IMR-90 (cell line): ENCODE measurements around the gene EVX1. TPM values are rescaled to one million over a fixed set of nuclear protein-coding genes. Genes with fewer than 3 reads are reported as not detected.

Experiments used
- ATAC-seq: fragments of 200-7000 bp; cut with Tn5 transposase; 2 replicates; pipeline ENCODE4 v1.9.1; 2020; ENCODE audit warnings: low read depth, mild to moderate bottlenecking, moderate library complexity
- BruUV-seq: library from RNA; stranded (reverse); fragments of 400-500 nt; replicated peaks from 2 replicates; lab custom pipeline; 2021; lab: Mats Ljungman, UMichigan
- CTCF ChIA-PET: fragments of 300-600 bp; formaldehyde crosslinking; extraction: SDS; loops from one replicate; lab custom pipeline; 2021; ENCODE audit warnings: antibody characterized with exemption; lab: Yijun Ruan, JAX
- POLR2A ChIA-PET: fragments of 300-600 bp; sonication (Branson Sonifier 250); formaldehyde crosslinking; loops from one replicate; lab custom pipeline; 2022; ENCODE audit warnings: antibody characterized with exemption; ENCODE audit not compliant: unreplicated experiment; lab: Charles Lee
- DNase-seq: peaks from one replicate; pipeline ENCODE4 v3.0.0; 2013
- H2AFZ ChIP-seq: replicated peaks from 2 replicates; pipeline ENCODE3; 2013; ENCODE audit warnings: low read length, mild to moderate bottlenecking; ENCODE audit not compliant: poor library complexity
- H2AK5ac ChIP-seq: 2 replicates; pipeline ENCODE4 v1.6.1; 2013; ENCODE audit warnings: low read depth, low read length, inconsistent platforms
- H2AK9ac ChIP-seq: replicated peaks from 2 replicates; pipeline ENCODE3; 2013; ENCODE audit warnings: mild to moderate bottlenecking, low read depth, low read length, moderate library complexity; ENCODE audit not compliant: poor library complexity
- H2BK120ac ChIP-seq: 2 replicates; pipeline ENCODE4 v1.6.1; 2013; ENCODE audit warnings: low read depth, low read length, inconsistent platforms
- H2BK15ac ChIP-seq: 3 replicates; pipeline ENCODE4 v1.6.1; 2013; ENCODE audit warnings: low read depth, low read length, inconsistent platforms
- H2BK20ac ChIP-seq: 2 replicates; pipeline ENCODE4 v1.6.1; 2013; ENCODE audit warnings: low read depth, mild to moderate bottlenecking, inconsistent platforms, low read length, moderate library complexity
- H2BK5ac ChIP-seq: 2 replicates; pipeline ENCODE4 v1.6.1; 2013; ENCODE audit warnings: mild to moderate bottlenecking, low read depth, low read length, inconsistent platforms; ENCODE audit not compliant: poor library complexity, severe bottlenecking
- H3K14ac ChIP-seq: replicated peaks from 2 replicates; pipeline ENCODE4 v1.6.1; 2013; ENCODE audit warnings: low read depth, low read length, inconsistent platforms
- H3K18ac ChIP-seq: 2 replicates; pipeline ENCODE4 v1.6.1; 2013; ENCODE audit warnings: low read depth, low read length, control low read depth
- H3K23ac ChIP-seq: 2 replicates; pipeline ENCODE4 v1.6.1; 2013; ENCODE audit warnings: low read depth, low read length, inconsistent platforms
- H3K27ac ChIP-seq: 2 replicates; pipeline ENCODE4 v1.5.1; 2013; ENCODE audit warnings: mild to moderate bottlenecking, control low read depth, low read length; ENCODE audit not compliant: insufficient read depth
- H3K27me3 ChIP-seq: 2 replicates; pipeline ENCODE4 v1.6.1; 2013; ENCODE audit warnings: low read length; ENCODE audit not compliant: control insufficient read depth, insufficient read depth
- H3K36me3 ChIP-seq: 2 replicates; pipeline ENCODE4 v1.6.1; 2013; ENCODE audit warnings: low read length, mixed read lengths; ENCODE audit not compliant: control insufficient read depth, insufficient read depth
- H3K4ac ChIP-seq: 2 replicates; pipeline ENCODE4 v1.6.1; 2013; ENCODE audit warnings: low read depth, low read length, inconsistent platforms
- H3K4me1 ChIP-seq: 2 replicates; pipeline ENCODE4 v1.6.1; 2013; ENCODE audit warnings: low read length, mixed read lengths; ENCODE audit not compliant: control insufficient read depth, insufficient read depth
- H3K4me2 ChIP-seq: 2 replicates; pipeline ENCODE4 v1.6.1; 2013; ENCODE audit warnings: low read depth, mild to moderate bottlenecking, control low read depth, low read length, moderate library complexity
- H3K4me3 ChIP-seq: 2 replicates; pipeline ENCODE4 v1.5.1; 2013; ENCODE audit warnings: low read depth, mild to moderate bottlenecking, control low read depth, low read length, moderate library complexity; ENCODE audit not compliant: insufficient read depth
- H3K56ac ChIP-seq: 2 replicates; pipeline ENCODE4 v1.6.1; 2013; ENCODE audit warnings: low read length, inconsistent platforms; ENCODE audit not compliant: insufficient read depth; ENCODE audit errors: extremely low read depth
- H3K79me1 ChIP-seq, 2 experiments: 2 replicates each; pipeline ENCODE4 v1.6.1; 2013; ENCODE audit warnings: low read length in 2 of 2, inconsistent platforms in 1 of 2, low read depth in 1 of 2
- H3K9ac ChIP-seq: 2 replicates; pipeline ENCODE4 v1.6.1; 2013; ENCODE audit warnings: low read depth, low read length, control low read depth
- H3K9me1 ChIP-seq: 2 replicates; pipeline ENCODE4 v1.6.1; 2013; ENCODE audit warnings: low read length, inconsistent platforms; ENCODE audit not compliant: insufficient read depth
- H3K9me3 ChIP-seq: 2 replicates; pipeline ENCODE4 v1.6.1; 2013; ENCODE audit warnings: low read length; ENCODE audit not compliant: control insufficient read depth, insufficient read depth
- H4K20me1 ChIP-seq: 2 replicates; pipeline ENCODE4 v1.6.1; 2013; ENCODE audit warnings: low read length, inconsistent platforms; ENCODE audit not compliant: insufficient read depth
- H4K5ac ChIP-seq: 2 replicates; pipeline ENCODE4 v1.6.1; 2013; ENCODE audit warnings: mild to moderate bottlenecking, low read depth, low read length, control low read depth
- H4K8ac ChIP-seq, 2 experiments: 2 replicates each; pipeline ENCODE4 v1.6.1; 2013; ENCODE audit warnings: low read depth in 2 of 2, low read length in 2 of 2, control low read depth in 1 of 2, inconsistent platforms in 1 of 2
- H4K91ac ChIP-seq: 2 replicates; pipeline ENCODE4 v1.6.1; 2013; ENCODE audit warnings: low read depth, low read length, inconsistent platforms; ENCODE audit not compliant: insufficient read depth
- BHLHE40 ChIP-seq: fragments of 150-350 bp; IDR thresholded peaks from 2 replicates; pipeline ENCODE4 v1.6.1; 2016; ENCODE audit warnings: mild to moderate bottlenecking, low read depth, low read length
- CEBPB ChIP-seq: IDR thresholded peaks from 2 replicates; pipeline ENCODE4 v1.6.1; 2012; ENCODE audit warnings: low read depth, low read length, improper control_type of control experiment
- CHD1 ChIP-seq: IDR thresholded peaks from 2 replicates; pipeline ENCODE4 v1.6.1; 2012; ENCODE audit warnings: low read depth, low read length, improper control_type of control experiment
- CTCF ChIP-seq: conservative IDR thresholded peaks from 2 replicates; pipeline ENCODE4 v1.5.1; 2012; ENCODE audit warnings: mild to moderate bottlenecking, low read depth, low read length, improper control_type of control experiment
- FOS ChIP-seq: fragments of 150-350 bp; IDR thresholded peaks from 2 replicates; pipeline ENCODE4 v1.6.1; 2016; ENCODE audit warnings: low read depth, low read length
- MAFK ChIP-seq: IDR thresholded peaks from 2 replicates; pipeline ENCODE4 v1.6.1; 2012; ENCODE audit warnings: low read depth, low read length, improper control_type of control experiment
- MAZ ChIP-seq: IDR thresholded peaks from 2 replicates; pipeline ENCODE4 v1.6.1; 2012; ENCODE audit warnings: low read depth, mild to moderate bottlenecking, low read length, improper control_type of control experiment, moderate library complexity, borderline replicate concordance
- MXI1 ChIP-seq: IDR thresholded peaks from 2 replicates; pipeline ENCODE4 v1.6.1; 2012; ENCODE audit warnings: low read depth, mild to moderate bottlenecking, low read length, moderate library complexity, borderline replicate concordance
- NFE2L2 ChIP-seq: fragments of 150-350 bp; IDR thresholded peaks from 2 replicates; pipeline ENCODE4 v1.6.1; 2016; ENCODE audit warnings: low read depth, mild to moderate bottlenecking, low read length
- POLR2A ChIP-seq: IDR thresholded peaks from 2 replicates; pipeline ENCODE4 v1.6.1; 2012; ENCODE audit warnings: mild to moderate bottlenecking, low read depth, low read length
- RAD21 ChIP-seq: IDR thresholded peaks from 2 replicates; pipeline ENCODE4 v1.6.1; 2012; ENCODE audit warnings: low read length, improper control_type of control experiment
- RCOR1 ChIP-seq: IDR thresholded peaks from 2 replicates; pipeline ENCODE4 v1.6.1; 2012; ENCODE audit warnings: mild to moderate bottlenecking, low read length, improper control_type of control experiment; ENCODE audit not compliant: insufficient replicate concordance
- RFX5 ChIP-seq: IDR thresholded peaks from 2 replicates; pipeline ENCODE4 v1.8.0; 2012; ENCODE audit warnings: low read depth, mild to moderate bottlenecking, low read length, moderate library complexity
- SMC3 ChIP-seq: fragments of 150-350 bp; IDR thresholded peaks from 2 replicates; pipeline ENCODE4 v1.6.1; 2016; ENCODE audit warnings: low read depth, mild to moderate bottlenecking, antibody characterized with exemption, low read length, moderate library complexity
- USF2 ChIP-seq: fragments of 150-350 bp; IDR thresholded peaks from 2 replicates; pipeline ENCODE4 v1.6.1; 2017; ENCODE audit warnings: mild to moderate bottlenecking, antibody characterized with exemption, low read length, low read depth
- WGBS, 2 experiments: methylation state at CpG; one replicate each; pipeline versions ENCODE4 v1.1.5 to v1.1.7; 2013; ENCODE audit warnings: missing lambda C conversion rate in 2 of 2; ENCODE audit not compliant: insufficient read length in 1 of 2; ENCODE audit errors: extremely low coverage in 2 of 2; 5-methylcytosine and 5-hydroxymethylcytosine counted together
- dilution Hi-C: fragments of 300-500 bp; cut with HindIII; formaldehyde crosslinking; loops from one replicate; pipeline ENCODE4 v1.14.3; 2018; ENCODE audit warnings: low sequenced_read_pairs; ENCODE audit not compliant: unreplicated experiment
- in situ Hi-C: fragments of 300-500 bp; cut with MboI; formaldehyde crosslinking; loops from 3 replicates; pipeline ENCODE4 v1.14.3; 2019; ENCODE audit warnings: low sequenced_read_pairs, inconsistent platforms, mixed read lengths
- intact Hi-C: fragments of 100-400 bp; cut with micrococcal nuclease; formaldehyde crosslinking; loops from 2 replicates; pipeline ENCODE4 v1.10.0; 2022
- polyA plus RNA-seq, 3 experiments: library from polyadenylated mRNA; depleted of rRNA; stranded (reverse); fragments of >200 nt; gene quantifications; 2 replicates each; pipeline ENCODE4 v1.2.3, GENCODE V29; 2012; ENCODE audit warnings: low replicate concordance in 1 of 3
- total RNA-seq: library from RNA; depleted of rRNA; stranded (reverse); fragments of >200 nt; gene quantifications from 2 replicates; pipeline ENCODE4 v1.2.3, GENCODE V29; 2012
- TF ChIP-seq, protein P1 (sequence below): fragments of 150-350 bp; IDR thresholded peaks from 2 replicates; pipeline ENCODE4 v1.6.1; 2016; ENCODE audit warnings: low read depth, mild to moderate bottlenecking, low read length, moderate library complexity, borderline replicate concordance

EVX1 gene
- total and polyA plus RNA-seq, 2 of the 4 experiments (the other 2 are of a cell fraction), result not detected

DNA sequence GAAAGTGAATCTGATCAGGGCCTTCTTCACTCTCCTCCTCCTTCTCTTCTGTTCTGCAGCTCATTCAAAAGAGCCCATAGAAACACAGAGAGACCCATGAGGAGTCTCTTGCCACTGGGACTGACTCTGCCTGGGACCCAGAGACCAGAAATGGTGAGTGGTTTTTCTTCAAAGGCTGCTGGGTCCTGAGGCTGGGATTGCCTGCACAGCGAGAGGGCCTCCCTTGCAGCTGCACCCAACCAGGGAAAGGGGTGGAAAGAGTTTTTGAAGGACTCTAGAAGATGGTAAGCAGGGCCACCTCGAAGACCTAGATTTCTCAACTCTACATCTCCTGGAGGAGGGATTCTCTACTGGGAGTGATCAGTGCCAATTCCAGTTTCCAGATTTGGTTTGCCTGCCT is 27.2 kb upstream of the EVX1 start:
- Histone ChIP-seq H4K8ac (no peak overlapping the region), H2AFZ (no peak overlapping the region), H4K91ac (no peak overlapping the region), H3K18ac (no peak overlapping the region), H3K14ac (no peak overlapping the region), H3K9me1 (no peaks in the 10 kb centered on the region), H2BK20ac (no peak overlapping the region), H4K20me1 (no peaks in the 10 kb centered on the region), H3K4me1 (no peaks in the 10 kb centered on the region), H3K4me2 (no peak overlapping the region), H3K23ac (no peak overlapping the region), H3K9me3 (0 out of 2 replicates have a peak, but pooled peaks cover 3% of the 10 kb centered on the region), H2BK5ac (no peak overlapping the region), H3K36me3 (no peaks in the 10 kb centered on the region), H3K56ac (no peak overlapping the region), H2BK15ac (no peak overlapping the region), H3K4me3 (no peak overlapping the region), H3K27me3 (peaks cover 89% of the 10 kb centered on the region), H3K9ac (no peak overlapping the region), H3K79me1 (no peaks in the 10 kb centered on the region), H2AK5ac (no peak overlapping the region), H3K27ac (no peak overlapping the region), H2AK9ac (no peak overlapping the region), H3K4ac (no peak overlapping the region), H2BK120ac (no peak overlapping the region), H4K5ac (no peak overlapping the region)
- WGBS, 2 experiments, result no CpG with 5 or more reads among the region's 2 CpGs
- in situ Hi-C loops (no loop called here), intact Hi-C loops (no loop called here), dilution Hi-C loops (no loop called here)
- ATAC-seq (no peak), DNase-seq (no peak)
- no peak for TF ChIP-seq MAFK
- TF ChIP-seq CEBPB, result no peak
- TF ChIP-seq, protein P1, sequence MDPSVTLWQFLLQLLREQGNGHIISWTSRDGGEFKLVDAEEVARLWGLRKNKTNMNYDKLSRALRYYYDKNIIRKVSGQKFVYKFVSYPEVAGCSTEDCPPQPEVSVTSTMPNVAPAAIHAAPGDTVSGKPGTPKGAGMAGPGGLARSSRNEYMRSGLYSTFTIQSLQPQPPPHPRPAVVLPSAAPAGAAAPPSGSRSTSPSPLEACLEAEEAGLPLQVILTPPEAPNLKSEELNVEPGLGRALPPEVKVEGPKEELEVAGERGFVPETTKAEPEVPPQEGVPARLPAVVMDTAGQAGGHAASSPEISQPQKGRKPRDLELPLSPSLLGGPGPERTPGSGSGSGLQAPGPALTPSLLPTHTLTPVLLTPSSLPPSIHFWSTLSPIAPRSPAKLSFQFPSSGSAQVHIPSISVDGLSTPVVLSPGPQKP, result no peak
- TF ChIP-seq USF2, result no peak
- TF ChIP-seq MXI1, result no peak
- TF ChIP-seq BHLHE40, result no peak
- TF ChIP-seq RCOR1, result no peak
- TF ChIP-seq NFE2L2, result no peak
- no peak for TF ChIP-seq RFX5
- TF ChIP-seq CHD1, result no peak
- TF ChIP-seq POLR2A, result no peak
- TF ChIP-seq SMC3, result no peak
- TF ChIP-seq FOS, result no peak
- TF ChIP-seq MAZ, result no peak
- no peak for TF ChIP-seq RAD21
- TF ChIP-seq CTCF, result no peak
- no TSS peak for BruUV-seq
- POLR2A ChIA-PET, result no interaction called here
- CTCF ChIA-PET, result no interaction called here
